Glomerular visceral epithelial cell (primary cell): ENCODE measurements around the gene LRRC8E.
"Not testable (repeated sequence)": the region's sequence is repeated elsewhere in the genome, so short reads cannot be mapped to it uniquely, and the experiment has no call there.

Experiments
- DNase-seq: peaks from one replicate; pipeline ENCODE4 v3.0.0-alpha.2; 2016; ENCODE audit errors: extremely low spot score

LRRC8E gene

GRCh38 chr19:7908742-7909461 is 20.6 kb downstream of the LRRC8E start:
- DNase-seq: no peak

- no peak for DNase-seq
Measured at GRCh38 chr19:7909471-7910067, 21.3 kb downstream of the LRRC8E start.

- no peak for DNase-seq
Measured at GRCh38 chr19:7910321-7911161, 22.2 kb downstream of the LRRC8E start.

DNA sequence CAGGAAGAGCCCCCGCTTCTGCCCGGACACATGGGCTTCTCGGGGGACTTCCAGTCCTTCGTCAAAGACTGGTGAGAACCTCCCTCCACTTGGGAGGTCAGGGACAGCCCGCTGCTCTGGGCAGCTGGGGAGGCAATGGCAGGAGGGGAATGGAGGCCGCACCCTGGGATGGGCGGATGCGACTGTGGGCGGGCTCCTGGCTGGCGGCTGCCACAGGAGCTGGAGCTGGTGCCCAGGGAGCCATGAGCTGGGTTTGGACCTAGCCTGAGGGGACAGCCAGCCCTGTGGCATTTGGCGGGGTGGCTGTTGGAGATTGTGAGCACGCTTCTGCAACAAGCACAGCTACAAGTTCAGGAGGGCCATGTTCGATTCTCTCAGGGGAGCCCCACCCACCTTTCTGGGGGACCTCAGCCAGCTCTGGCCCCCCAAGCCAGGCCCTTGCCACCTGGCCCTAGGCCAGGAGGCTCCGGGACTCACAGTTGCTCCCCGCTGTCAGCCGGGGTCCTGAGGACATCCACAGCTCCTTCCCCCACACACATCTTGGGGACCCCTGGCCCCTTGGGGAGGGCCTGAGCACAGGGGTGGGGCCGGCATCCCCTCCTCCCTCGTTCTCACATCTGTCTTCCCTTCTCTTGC is 23.3 kb downstream of the LRRC8E start:
- no peak for DNase-seq

DNA sequence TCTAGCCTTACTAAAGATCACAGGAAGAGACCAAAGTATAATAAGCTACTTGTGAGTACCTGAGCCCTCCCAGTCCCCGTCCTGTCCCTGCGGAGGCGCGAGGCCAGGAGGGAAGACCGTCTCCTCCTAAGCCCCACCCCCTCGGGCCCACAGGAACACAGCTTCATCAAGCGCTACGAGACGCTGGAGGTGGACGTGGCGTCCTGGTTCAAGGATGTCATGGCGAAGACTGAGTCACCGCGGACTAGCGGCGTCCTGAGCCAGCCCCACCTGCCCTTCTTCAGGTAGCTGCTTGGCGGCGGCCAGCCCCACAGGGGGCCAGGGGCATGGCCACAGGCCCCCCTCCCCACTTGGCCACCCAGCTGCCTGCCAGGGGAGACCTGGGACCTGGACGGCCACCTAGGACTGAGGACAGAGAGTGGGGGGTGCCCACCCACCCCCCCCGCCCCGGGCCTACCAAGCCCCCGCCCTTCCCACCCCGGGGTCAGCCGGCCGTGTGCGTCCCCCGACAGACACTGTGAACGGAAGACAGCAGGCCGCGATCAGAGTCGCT is 23.9 kb downstream of the LRRC8E start:
- no peak for DNase-seq

DNA sequence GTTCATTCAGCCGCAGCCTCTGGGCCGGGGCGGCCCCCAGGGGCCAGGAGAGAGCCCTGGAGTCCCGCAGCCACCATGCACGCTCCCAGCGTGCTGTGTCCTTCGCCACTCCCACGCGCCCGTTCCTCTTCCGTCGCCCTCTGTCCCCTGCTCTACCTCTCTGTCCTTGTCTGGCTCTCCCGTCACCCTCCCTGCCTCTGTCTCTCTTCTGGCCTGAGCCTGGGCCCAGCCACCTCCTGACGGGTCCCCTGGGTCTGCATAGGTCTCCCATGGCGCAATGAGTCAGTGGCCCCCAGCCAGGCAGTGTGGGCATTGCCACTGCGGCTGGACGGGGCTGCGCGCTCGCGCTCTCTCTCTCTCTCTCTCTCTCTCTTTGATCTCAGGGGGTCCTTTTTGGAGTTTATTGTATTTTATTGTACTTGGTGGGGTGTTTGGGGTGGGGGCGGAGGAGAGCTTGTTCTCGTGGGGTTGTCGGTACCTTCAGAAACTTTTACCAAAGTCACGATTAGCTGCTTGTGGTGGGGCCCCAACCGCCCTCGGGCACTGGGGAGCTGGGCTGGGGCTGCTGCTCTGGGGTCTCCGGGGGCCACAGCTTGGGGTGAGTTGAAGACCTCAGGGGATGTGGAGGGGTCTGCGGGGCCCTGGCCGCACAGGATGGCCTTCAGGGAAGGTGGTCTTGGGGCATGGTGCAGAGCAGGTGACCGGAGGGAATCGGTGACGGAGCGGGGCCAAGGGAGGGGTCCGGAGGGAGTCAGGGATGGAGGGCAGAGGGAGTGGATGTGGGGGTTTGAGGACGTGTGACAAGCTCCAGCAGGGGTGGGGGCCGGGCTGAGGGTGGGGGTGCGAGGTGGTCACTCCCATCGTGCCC is 24.6 kb downstream of the LRRC8E start:
- DNase-seq: no peak

GRCh38 chr19:7913652-7914051 is 25.3 kb downstream of the LRRC8E start:
- no peak for DNase-seq

DNA sequence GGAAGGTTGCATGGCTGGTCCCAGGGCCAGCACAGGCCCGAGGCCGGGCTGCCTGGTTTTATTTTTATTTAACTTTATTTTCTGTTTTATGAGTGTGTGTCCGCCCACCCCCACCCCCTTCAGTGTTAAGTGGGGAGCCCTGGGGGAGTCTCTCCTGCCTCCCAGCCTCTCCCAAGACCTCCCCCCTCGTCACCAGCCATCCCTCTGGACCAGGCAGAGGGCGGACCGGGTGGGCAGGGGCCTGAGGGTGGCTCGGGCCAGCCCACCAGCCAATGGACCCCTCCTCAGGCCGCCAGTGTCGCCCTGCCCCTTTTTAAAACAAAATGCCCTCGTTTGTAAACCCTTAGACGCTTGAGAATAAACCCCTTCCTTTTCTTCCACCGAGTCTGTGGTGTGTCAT is 25.8 kb downstream of the LRRC8E start:
- DNase-seq: no peak

DNA sequence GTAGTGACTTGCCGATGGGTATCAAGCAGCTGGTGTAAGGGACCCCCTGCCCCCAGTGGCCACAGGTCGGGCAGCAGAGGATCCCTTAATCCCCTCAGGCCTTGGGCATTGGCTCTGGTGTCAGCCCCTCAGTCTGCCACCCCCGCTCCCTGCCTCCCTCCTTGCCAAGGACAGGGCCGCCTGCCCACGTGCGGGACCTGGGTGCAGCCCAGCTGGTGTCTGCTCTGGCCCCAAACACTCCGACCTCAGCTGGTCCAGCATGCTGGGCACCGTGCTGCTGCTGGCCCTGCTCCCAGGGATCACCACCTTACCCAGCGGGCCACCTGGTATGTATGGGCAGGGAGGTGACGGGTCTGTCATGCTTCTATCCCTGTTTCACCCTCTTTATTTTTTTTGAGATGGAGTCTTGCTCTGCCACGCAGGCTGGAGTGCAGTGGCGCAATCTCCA is 26.3 kb downstream of the LRRC8E start, which contains the start of gene TGFBR3L:
TGFBR3L (plus strand) TSS at position 233 of the 448 bp plus-strand sequence.
- no peak for DNase-seq

GRCh38 chr19:7915250-7916102 is 27.2 kb downstream of the LRRC8E start:
- no peak for DNase-seq

GRCh38 chr19:7916103-7916954 is 28.0 kb downstream of the LRRC8E start:
- DNase-seq: no peak

- DNase-seq: no peak
Measured at GRCh38 chr19:7916955-7917266, 28.6 kb downstream of the LRRC8E start.

GRCh38 chr19:7917267-7918061 is 29.2 kb downstream of the LRRC8E start:
- DNase-seq: peak; percentile 39

DNA sequence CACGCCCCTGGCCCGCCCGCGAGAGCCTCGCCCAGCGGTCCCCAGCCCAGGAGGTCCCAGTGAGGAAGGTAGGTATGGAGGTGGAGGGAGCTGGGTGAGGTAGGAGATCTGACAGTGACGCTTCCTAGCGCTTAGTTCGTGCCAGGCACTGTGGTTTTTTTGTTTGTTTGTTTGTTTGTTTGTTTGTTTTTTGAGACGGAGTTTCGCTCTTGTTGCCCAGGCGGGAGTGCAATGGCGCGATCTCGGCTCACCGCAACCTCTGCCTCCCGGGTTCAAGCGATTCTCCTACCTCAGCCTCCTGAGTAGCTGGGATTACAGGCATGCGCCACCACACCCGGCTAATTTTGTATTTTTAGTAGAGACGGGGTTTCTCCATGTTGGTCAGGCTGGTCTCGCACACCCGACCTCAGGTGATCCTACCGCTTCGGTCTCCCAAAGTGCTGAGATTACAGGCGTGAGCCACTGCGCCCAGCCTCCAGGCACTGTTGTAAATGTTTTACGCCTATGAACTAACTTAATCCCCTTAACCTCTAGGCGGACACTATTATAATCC is 29.8 kb downstream of the LRRC8E start:
- DNase-seq: not testable (repeated sequence)

GRCh38 chr19:7918615-7919421 is 30.5 kb downstream of the LRRC8E start:
- no peak for DNase-seq

- DNase-seq: peak; percentile 97
Measured at GRCh38 chr19:7919610-7920518, 31.6 kb downstream of the LRRC8E start, which contains the start of gene SNAPC2. Gene SNAPC2 (plus strand): TSS chr19:7920338. CDS start chr19:7920367, 29 bp downstream.
